22Rv1 (cell line): Measurements from ENCODE around the gene ENPP1.
A peak's percentile ranks its signal among the peaks of the same experiment; 100 is the strongest.

Experiments used
- H3K27ac ChIP-seq: fragments of 450-650 bp; 2 replicates; pipeline ENCODE4 v1.5.1; 2017
- CTCF ChIP-seq: fragments of 450-650 bp; IDR thresholded peaks from 2 replicates; pipeline ENCODE4 v1.5.1; 2017; ENCODE audit warnings: mild to moderate bottlenecking
- ZFX ChIP-seq: fragments of 450-650 bp; IDR thresholded peaks from 2 replicates; pipeline ENCODE4 v1.6.1; 2017; ENCODE audit warnings: antibody characterized with exemption, borderline replicate concordance

Gene ENPP1

GRCh38 chr6:131807644-131808459, at the start of gene ENPP1:
TSS of gene ENPP1 (plus strand) at chr6:131808020. CDS start at chr6:131808036, 16 bp downstream.
- peak within 1 kb of the TSS; percentile 38; the same call in 1 of the 2 replicates for H3K27ac ChIP-seq

GRCh38 chr6:131758920-131759319, 48.9 kb upstream of the ENPP1 start:
- H3K27ac ChIP-seq = no peak overlapping the region
- TF ChIP-seq CTCF (no peak), ZFX (no peak)

More at GRCh38 chr6:131807644-131808459, at the start of gene ENPP1:
- peak; percentile 45 for TF ChIP-seq CTCF
- no peak for TF ChIP-seq ZFX

- TF ChIP-seq CTCF (no peak), ZFX (no peak)
- H3K27ac ChIP-seq = no peak overlapping the region
These were observed 46.6 kb upstream of the ENPP1 start for GRCh38 chr6:131761060-131761761.

- no peak overlapping the region for H3K27ac ChIP-seq
These were observed 46.1 kb upstream of the ENPP1 start for GRCh38 chr6:131761762-131762067.

GRCh38 chr6:131762984-131763383, 44.8 kb upstream of the ENPP1 start:
- TF ChIP-seq CTCF (no peak), ZFX (no peak)
- H3K27ac ChIP-seq = no peak overlapping the region

More at GRCh38 chr6:131761762-131762067, 46.1 kb upstream of the ENPP1 start:
- TF ChIP-seq ZFX = no peak
- TF ChIP-seq CTCF = no peak

GRCh38 chr6:131763749-131764148, 44.1 kb upstream of the ENPP1 start:
- TF ChIP-seq ZFX (no peak), CTCF (no peak)

GRCh38 chr6:131764350-131764749, 43.5 kb upstream of the ENPP1 start:
- TF ChIP-seq CTCF (no peak), ZFX (no peak)
- H3K27ac ChIP-seq = no peak overlapping the region

More at GRCh38 chr6:131763749-131764148, 44.1 kb upstream of the ENPP1 start:
- no peak overlapping the region for H3K27ac ChIP-seq
